Body of pancreas (tissue), 4 donors: Measurements from ENCODE around the gene ANO10. TPM values are rescaled to one million over a fixed set of nuclear protein-coding genes. Genes with fewer than 3 reads are reported as not detected.

Source experiments
- ATAC-seq: fragments of 150-250 bp; one replicate; pipeline ENCODE4 v1.9.1; 2016
- DNase-seq, 4 donors: peaks; one replicate each; pipeline ENCODE4 v3.0.0-alpha.2; 2019
- H3K27ac ChIP-seq, 4 donors: fragments of 200-600 bp; sonication (generic); 1 replicate in 3 of 4; 2 replicates in 1 of 4; pipeline versions ENCODE4 v1.5.1 to v1.6.1; 2016 to 2019; ENCODE audit warnings: mild to moderate bottlenecking in 1 of 4, mixed read lengths in 1 of 4, moderate library complexity in 1 of 4
- H3K27me3 ChIP-seq, 2 donors: fragments of 200-600 bp; sonication (generic); one replicate each; pipeline ENCODE4 v1.6.0; 2016; ENCODE audit warnings: mild to moderate bottlenecking in 1 of 2
- H3K36me3 ChIP-seq, 2 donors: fragments of 200-600 bp; sonication (generic); replicated peaks in 1 of 2; 2 replicates each; pipeline ENCODE4 v1.5.1; 2016; ENCODE audit warnings: low read depth in 2 of 2; ENCODE audit not compliant: insufficient read depth in 1 of 2
- H3K4me1 ChIP-seq: fragments of 200-600 bp; sonication (generic); one replicate; pipeline ENCODE4 v1.6.0; 2016
- H3K4me3 ChIP-seq, 2 donors: fragments of 200-600 bp; sonication (generic); 1 replicate in 1 of 2; 2 replicates in 1 of 2; pipeline ENCODE4 v1.5.1; 2016 to 2019
- H3K9me3 ChIP-seq, 3 donors: fragments of 200-600 bp; sonication (generic); 1 replicate in 2 of 3; 2 replicates in 1 of 3; pipeline ENCODE4 v1.5.1; 2016
- CTCF ChIP-seq, 7 experiments: fragments of 450-650 bp in 4 of 7; fragments of 200-600 bp in 3 of 7; sonication (generic) in 3 of 7; IDR thresholded peaks; one replicate each; pipeline ENCODE4 v1.5.1; 2016 to 2019; ENCODE audit warnings: antibody characterized with exemption in 7 of 7
- POLR2A ChIP-seq, 3 donors: fragments of 450-650 bp; IDR thresholded peaks; one replicate each; pipeline ENCODE4 v1.6.1; 2016; ENCODE audit warnings: antibody characterized with exemption in 3 of 3, mild to moderate bottlenecking in 2 of 3
- WGBS, 2 donors: methylation state at CpG; one replicate each; pipeline ENCODE4 v1.1.5; 2017; 5-methylcytosine and 5-hydroxymethylcytosine counted together
- intact Hi-C: fragments of 100-400 bp; cut with DNase I; formaldehyde crosslinking; loops from one replicate; pipeline ENCODE4 v1.15.1; 2023
- total RNA-seq, 2 donors: library from RNA; depleted of rRNA; stranded (reverse); fragments of >200 nt; gene quantifications; one replicate each; pipeline ENCODE4 v1.1.0, GENCODE V29; 2016

Gene ANO10
- total RNA-seq, 2 donors from 2014 or later, result 14.3 to 16.2 TPM

GRCh38 chr3:43343185-43343584 is 278.6 kb downstream of the ANO10 start:
- ATAC-seq (peak; percentile 73), DNase-seq (peak in 1 of 4 donors; percentile 55)
- H3K27me3 ChIP-seq, result no peaks in the 10 kb centered on the region
- intact Hi-C loops, result no loop called here
- peak overlapping the region; percentile 20 to 88 (median 78) for H3K27ac ChIP-seq
- peaks cover 49% of the 10 kb centered on the region for H3K4me1 ChIP-seq
- 31 to 35% methylated on average over 4 of the region's 4 CpGs for WGBS, 2 donors
- no peak overlapping the region for H3K4me3 ChIP-seq
- peaks cover 0 to 3% (median 0%) of the 10 kb centered on the region in 3 donors for H3K9me3 ChIP-seq
- TF ChIP-seq CTCF (IDR thresholded peaks at IDR 0.05) (no peak), POLR2A (IDR thresholded peaks at IDR 0.05) (no peak)
- H3K36me3 ChIP-seq, result peaks cover 0 to 21% of the 10 kb centered on the region in 2 donors

- Histone ChIP-seq H3K9me3 (peaks cover 0 to 14% (median 0%) of the 10 kb centered on the region in 3 donors), H3K4me1 (peaks cover 49% of the 10 kb centered on the region), H3K27ac (peak overlapping the region in 3 of 4 donors; percentile 6 to 88 (median 81)), H3K36me3 (peaks cover 0 to 14% of the 10 kb centered on the region in 2 donors), H3K4me3 (no peak overlapping the region), H3K27me3 (no peaks in the 10 kb centered on the region)
- no peak for ATAC-seq
- 82 to 89% methylated on average over 2 of the region's 2 CpGs for WGBS, 2 donors
- TF ChIP-seq CTCF (IDR thresholded peaks at IDR 0.05), result no peak
- no peak for TF ChIP-seq POLR2A (IDR thresholded peaks at IDR 0.05)
- DNase-seq, result no peak
- intact Hi-C loops, result no loop called here
Measured at GRCh38 chr3:43341788-43342187, 280.0 kb downstream of the ANO10 start.

GRCh38 chr3:43340403-43340802 is 281.4 kb downstream of the ANO10 start:
- ATAC-seq (peak; percentile 77), DNase-seq (peak; percentile 43 to 83 (median 70))
- Histone ChIP-seq H3K36me3 (peaks cover 0 to 16% of the 10 kb centered on the region in 2 donors), H3K4me1 (peaks cover 49% of the 10 kb centered on the region), H3K4me3 (no peak overlapping the region), H3K27ac (peak overlapping the region in 3 of 4 donors; percentile 41 to 88 (median 81)), H3K27me3 (no peaks in the 10 kb centered on the region), H3K9me3 (peaks cover 0 to 27% (median 0%) of the 10 kb centered on the region in 3 donors)
- 58 to 64% methylated on average over 7 of the region's 7 CpGs for WGBS, 2 donors
- intact Hi-C loops, result no loop called here
- no peak for TF ChIP-seq POLR2A (IDR thresholded peaks at IDR 0.05)
- TF ChIP-seq CTCF (IDR thresholded peaks at IDR 0.05), result no peak

GRCh38 chr3:43338295-43338694 is 283.5 kb downstream of the ANO10 start:
- intact Hi-C loops, result no loop called here
- H3K9me3 ChIP-seq, result peaks cover 0 to 29% (median 0%) of the 10 kb centered on the region in 3 donors
- 98 to 99% methylated on average over 2 of the region's 2 CpGs for WGBS, 2 donors
- H3K27me3 ChIP-seq, result no peaks in the 10 kb centered on the region
- peaks cover 34% of the 10 kb centered on the region for H3K4me1 ChIP-seq
- ATAC-seq (no peak), DNase-seq (no peak)
- TF ChIP-seq POLR2A (IDR thresholded peaks at IDR 0.05) (no peak), CTCF (IDR thresholded peaks at IDR 0.05) (no peak)
- H3K36me3 ChIP-seq, result peaks cover 0 to 16% of the 10 kb centered on the region in 2 donors
- H3K27ac ChIP-seq, result no peak overlapping the region
- no peak overlapping the region for H3K4me3 ChIP-seq

- no peak for ATAC-seq
- WGBS, 2 donors, result 91 to 97% methylated on average over 1 of the region's 1 CpG
- H3K4me1 ChIP-seq, result peaks cover 9% of the 10 kb centered on the region
- DNase-seq, result no peak
- no peak overlapping the region for H3K27ac ChIP-seq
- no peak overlapping the region for H3K4me3 ChIP-seq
- no peaks in the 10 kb centered on the region for H3K27me3 ChIP-seq
- H3K9me3 ChIP-seq, result peaks cover 0 to 29% (median 0%) of the 10 kb centered on the region in 3 donors
- TF ChIP-seq CTCF (IDR thresholded peaks at IDR 0.05) (no peak), POLR2A (IDR thresholded peaks at IDR 0.05) (no peak)
- peaks cover 0 to 16% of the 10 kb centered on the region in 2 donors for H3K36me3 ChIP-seq
- intact Hi-C loops, result no loop called here
Measured at GRCh38 chr3:43335799-43336198, 286.0 kb downstream of the ANO10 start.
